ENCODE measurements around the gene AFAP1.

Gene AFAP1

DNA sequence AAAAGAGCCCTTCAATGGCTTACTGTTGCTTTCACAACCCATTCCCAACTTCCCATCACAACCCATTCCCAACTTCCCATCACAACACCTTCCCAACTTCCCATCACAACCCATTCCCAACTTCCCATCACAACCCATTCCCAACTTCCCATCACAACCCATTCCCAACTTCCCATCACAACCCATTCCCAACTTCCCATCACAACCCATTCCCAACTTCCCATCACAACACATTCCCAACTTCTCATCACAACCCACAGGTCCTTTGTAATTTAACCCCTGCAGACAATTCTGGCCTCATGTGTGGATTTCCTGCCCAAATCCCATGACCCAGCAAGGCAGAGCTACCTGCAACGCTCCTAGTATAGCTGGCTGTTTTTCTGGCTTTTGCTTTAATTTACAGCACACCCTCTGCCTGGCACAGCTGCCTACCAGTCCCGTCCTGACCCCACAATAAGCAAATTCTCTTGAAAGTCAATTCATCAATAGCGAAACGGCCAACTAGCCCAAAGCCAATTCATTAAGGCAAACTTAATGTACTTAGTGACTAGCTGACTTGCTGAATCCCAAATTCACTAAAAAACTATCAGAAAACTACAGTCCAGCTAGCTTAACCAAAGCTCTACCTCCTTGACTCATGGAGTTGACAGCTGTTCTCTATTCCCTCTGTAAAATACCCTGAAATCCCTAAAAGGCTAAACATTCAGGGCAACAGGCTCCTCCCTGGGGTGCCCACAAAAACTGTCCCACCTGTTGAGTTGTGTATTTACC lies 75.6 kb downstream of the AFAP1 start:
- DNase-seq (ENCODE audit: low spot score), result no peak

- no peak for DNase-seq (ENCODE audit: low spot score)
These were observed 77.0 kb downstream of the AFAP1 start for GRCh38 chr4:7862561-7863192.

DNA sequence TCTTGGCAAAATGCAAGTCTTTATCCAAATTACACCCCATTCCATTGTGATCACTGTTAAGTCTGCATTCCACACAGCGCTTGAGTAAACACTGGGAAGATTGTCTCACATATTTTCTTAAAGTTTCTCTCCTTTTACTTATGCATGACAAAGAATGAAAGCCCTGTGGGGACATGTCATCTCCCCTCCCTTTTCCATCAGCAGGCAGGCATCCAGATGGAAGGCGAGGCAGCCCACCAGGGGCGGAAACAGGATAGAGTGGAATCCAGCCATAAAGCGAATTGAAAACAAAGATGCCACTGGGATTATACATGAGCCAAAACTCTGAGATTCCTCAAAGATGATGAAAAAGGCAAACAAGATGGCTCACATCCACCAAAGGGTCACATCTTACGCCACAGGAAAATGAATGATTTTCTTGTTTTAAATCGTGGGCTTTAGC lies 78.2 kb downstream of the AFAP1 start:
- peak; percentile 84 for DNase-seq (ENCODE audit: low spot score)

DNA sequence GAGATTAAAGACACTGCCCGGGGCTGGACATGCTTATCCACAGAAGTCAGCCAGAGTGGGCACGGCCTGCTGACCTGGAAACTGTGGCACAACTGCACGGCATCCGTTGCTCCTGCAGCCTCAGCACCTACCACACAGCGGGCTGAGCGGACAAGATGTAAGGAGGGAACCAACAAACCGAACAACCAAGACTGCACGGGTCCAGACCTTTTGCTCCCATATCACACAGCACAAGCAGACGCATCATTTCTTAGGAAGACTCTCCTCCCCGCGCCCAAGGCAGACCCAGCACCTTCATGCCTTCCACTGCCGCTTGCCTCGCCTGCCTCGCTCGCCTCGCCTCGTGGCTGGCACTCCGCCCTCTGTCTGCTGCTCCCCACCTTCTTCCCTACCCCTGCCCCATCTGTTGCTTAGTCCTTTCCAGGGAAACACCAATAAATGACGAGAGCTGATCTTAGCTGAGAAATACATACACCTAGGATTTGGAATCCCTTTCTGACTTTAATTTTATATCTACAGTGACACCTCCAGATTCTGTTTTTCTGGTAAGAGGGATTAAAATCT lies 79.0 kb downstream of the AFAP1 start:
- DNase-seq (ENCODE audit: low spot score), result no peak

- DNase-seq (ENCODE audit: low spot score), result no peak
These were observed 80.3 kb downstream of the AFAP1 start for GRCh38 chr4:7859326-7859725.

DNA sequence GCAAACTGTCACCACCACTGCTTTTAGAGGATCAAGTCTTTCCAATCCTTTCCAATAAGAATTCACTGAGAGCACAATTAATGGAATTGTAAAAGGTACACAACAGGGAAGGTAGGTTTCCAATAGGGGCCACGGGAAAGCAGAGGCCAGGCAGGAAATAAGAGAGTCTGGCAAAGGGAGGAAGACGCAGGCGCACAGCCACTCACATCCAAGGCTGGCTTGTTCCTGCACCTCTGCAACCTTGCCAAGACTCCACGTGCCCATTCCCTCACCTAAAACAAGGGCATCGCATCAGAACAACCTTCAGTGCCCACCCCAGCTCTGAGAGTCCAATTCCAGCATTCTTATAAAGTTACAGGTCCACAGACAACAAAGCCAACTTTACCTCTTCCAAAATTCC lies 81.2 kb downstream of the AFAP1 start:
- DNase-seq (ENCODE audit: low spot score), result no peak

GRCh38 chr4:7857993-7858392 lies 81.7 kb downstream of the AFAP1 start:
- no peak for DNase-seq (ENCODE audit: low spot score)

GRCh38 chr4:7857238-7857701 lies 82.4 kb downstream of the AFAP1 start:
- peak; percentile 69 for DNase-seq (ENCODE audit: low spot score)

DNA sequence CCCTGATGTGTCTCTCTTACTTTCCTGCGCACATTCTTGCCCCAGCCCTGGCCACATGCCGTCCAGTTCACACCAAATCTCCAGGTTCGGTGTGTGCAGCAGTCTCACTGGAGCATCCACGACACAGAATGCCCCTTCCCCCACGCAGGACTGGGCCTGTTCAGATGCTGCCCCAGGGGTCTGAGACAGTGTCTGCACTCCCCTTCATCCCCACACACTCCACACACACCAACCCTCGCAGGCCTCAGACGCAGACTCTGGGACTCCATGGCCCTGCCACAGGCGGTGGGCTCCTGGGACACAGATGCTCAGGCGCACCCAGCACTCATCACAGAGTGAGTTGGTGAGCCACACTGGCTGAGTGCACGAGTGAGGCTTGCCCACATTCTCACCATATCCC lies 83.9 kb downstream of the AFAP1 start:
- no peak for DNase-seq (ENCODE audit: low spot score)

- no peak for DNase-seq (ENCODE audit: low spot score)
These were observed 84.8 kb downstream of the AFAP1 start for GRCh38 chr4:7854697-7855370.

DNA sequence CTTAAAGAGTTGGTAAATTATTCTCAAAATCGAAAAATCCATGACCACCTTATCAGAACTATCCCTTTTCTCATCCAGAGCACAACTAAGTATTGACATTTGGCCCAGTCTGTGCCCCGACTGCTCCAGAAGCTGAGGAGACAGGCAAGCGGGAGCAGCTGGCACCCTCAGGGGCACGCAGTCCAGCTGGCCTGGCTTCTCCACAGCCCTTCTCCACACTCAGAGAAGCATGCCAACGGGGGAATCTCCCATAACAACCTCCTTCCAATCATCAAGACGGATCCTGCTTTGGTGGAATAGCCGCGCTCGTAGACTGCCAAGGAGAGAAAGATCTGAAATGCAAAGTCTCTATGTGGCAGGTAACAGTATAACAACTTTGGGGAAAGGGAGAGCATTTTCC lies 85.4 kb downstream of the AFAP1 start:
- DNase-seq (ENCODE audit: low spot score), result no peak

DNA sequence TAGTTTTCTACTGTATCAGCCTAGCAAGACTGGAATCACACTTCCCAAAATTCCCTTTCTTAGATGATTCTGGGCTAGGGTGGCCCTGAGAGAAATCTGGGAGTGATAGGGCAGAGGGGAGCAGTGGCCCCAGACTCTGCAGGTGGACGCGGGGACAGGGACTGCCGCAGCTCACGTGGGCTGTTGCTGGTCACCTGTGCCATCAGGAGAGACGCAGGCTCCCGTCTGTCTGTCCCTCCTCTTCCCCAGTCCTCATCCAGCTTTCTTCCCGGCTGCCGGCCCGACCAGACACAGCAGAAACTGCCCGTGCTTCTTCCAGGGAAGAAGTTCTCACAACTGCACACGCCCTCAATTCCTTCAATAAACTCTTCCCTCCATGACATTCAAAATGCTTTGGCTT lies 86.4 kb downstream of the AFAP1 start:
- DNase-seq (ENCODE audit: low spot score), result no peak

- DNase-seq (ENCODE audit: low spot score), result no peak
These were observed 87.0 kb downstream of the AFAP1 start for GRCh38 chr4:7852568-7853185.

- no peak for DNase-seq (ENCODE audit: low spot score)
These were observed 89.2 kb downstream of the AFAP1 start for GRCh38 chr4:7850489-7850888.

DNA sequence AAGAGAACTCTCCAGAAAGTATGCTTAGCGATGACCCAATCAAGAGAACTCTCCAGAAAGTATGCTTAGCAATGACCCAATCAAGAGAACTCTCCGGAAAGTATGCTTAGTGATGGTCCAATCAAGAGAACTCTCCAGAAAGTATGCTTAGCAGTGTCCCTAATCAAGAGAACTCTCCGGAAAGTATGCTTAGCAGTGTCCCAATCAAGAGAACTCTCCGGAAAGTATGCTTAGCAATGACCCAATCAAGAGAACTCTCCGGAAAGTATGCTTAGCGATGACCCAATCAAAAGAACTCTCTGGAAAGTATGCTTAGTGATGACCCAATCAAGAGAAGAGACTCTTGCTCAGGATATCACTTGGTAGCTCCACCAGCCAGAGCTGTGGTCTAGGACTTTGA lies 92.5 kb downstream of the AFAP1 start:
- DNase-seq (ENCODE audit: low spot score), result no peak

GRCh38 chr4:7845493-7846128 lies 94.0 kb downstream of the AFAP1 start:
- DNase-seq (ENCODE audit: low spot score), result no peak

GRCh38 chr4:7844594-7844991 lies 95.1 kb downstream of the AFAP1 start:
- peak; percentile 43 for DNase-seq (ENCODE audit: low spot score)

- DNase-seq (ENCODE audit: low spot score), result peak; percentile 56
These were observed 95.6 kb downstream of the AFAP1 start for GRCh38 chr4:7843831-7844593.

- peak; percentile 88 for DNase-seq (ENCODE audit: low spot score)
These were observed 97.0 kb downstream of the AFAP1 start for GRCh38 chr4:7842384-7843279.

DNA sequence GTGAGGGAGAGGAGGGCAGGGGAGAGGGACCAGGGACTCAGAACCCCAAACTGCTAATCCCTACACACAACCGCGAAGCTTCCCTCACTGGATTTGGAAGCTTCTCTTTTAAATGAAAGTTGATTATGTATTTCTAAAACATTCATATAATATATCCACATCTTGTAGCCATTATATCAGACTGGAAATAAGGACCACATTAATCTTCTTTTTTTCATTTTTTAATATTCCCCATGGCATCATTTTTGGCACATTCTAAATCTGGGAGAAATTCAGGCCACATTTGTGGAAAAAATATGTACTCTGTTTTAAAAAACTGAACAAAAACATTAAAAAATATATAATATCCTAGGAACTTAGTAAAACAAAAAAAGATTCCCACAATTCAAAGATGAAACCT lies 97.8 kb downstream of the AFAP1 start:
- no peak for DNase-seq (ENCODE audit: low spot score)

Data from AG20443 (cell line).